ENCODE results near the gene RPL7A. TPM values are rescaled to one million over a fixed set of nuclear protein-coding genes. Genes with fewer than 3 reads are reported as not detected.

Gene RPL7A
- total RNA-seq, 1 donor from 2014 or later: 2,220 TPM

DNA sequence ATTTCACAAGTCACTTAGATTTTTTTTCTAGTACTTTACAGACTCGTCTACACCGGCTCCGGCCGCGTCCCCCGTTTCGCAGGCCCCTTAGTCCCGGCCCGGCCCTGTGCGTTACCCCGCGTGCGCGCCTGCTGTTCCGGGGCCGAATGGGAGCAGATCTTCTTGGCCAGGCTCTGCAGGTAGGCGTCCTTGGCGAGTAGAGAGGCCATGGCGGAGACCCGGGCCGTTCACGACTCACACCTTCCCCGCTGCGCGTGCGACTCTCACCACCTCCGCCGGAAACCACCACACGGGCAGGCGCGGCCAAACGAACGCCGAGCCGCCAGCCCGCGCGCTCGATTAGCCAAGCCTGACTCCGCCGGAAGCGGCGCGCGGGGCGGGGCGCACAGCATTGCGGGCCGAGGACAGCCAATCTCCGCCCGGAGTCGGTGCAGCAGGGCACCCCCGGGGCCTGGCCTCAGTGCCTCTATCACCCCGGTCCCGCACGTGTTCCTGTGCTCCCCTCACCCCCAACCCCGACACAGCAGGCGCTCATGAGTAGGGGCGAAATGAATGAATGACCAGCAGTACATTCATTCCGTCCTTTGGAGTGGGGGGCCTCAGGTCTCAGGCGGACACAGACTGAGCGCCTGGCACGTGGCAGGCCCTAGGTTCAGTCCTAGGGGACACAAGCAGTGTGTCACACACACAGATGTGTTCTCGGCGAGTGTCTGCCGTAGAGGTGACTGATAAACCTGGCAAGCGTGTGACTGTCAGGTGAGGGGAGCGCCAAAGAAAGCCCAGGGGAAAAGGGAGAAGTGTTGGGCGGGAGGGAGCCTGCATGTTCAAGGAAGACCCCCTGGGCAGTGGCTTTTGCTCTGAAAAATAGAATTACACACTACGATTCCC lies 11.8 kb upstream of the RPL7A start, which contains the start of gene SURF6:
TSS of gene SURF6 (minus strand) at position 265 of the 888 bp plus-strand sequence. CDS start at position 209, 56 bp downstream.
- Mint-ChIP-seq H3K4me3 (peak within 1 kb of the TSS; percentile 92), H3K27ac (peak within 1 kb of the TSS; percentile 93), H3K4me1 (peaks cover 6% of the 10 kb centered on the region), H3K27me3 (ENCODE audit: low read depth) (no peaks in the 10 kb centered on the region), H3K36me3 (peaks cover 17% of the 10 kb centered on the region), H3K9me3 (no peaks in the 10 kb centered on the region)
- DNase-seq (ENCODE audit: low spot score in 2 of 2, unreplicated experiment in 2 of 2): peak; percentile 75 to 87
- TF ChIP-seq, protein P1, sequence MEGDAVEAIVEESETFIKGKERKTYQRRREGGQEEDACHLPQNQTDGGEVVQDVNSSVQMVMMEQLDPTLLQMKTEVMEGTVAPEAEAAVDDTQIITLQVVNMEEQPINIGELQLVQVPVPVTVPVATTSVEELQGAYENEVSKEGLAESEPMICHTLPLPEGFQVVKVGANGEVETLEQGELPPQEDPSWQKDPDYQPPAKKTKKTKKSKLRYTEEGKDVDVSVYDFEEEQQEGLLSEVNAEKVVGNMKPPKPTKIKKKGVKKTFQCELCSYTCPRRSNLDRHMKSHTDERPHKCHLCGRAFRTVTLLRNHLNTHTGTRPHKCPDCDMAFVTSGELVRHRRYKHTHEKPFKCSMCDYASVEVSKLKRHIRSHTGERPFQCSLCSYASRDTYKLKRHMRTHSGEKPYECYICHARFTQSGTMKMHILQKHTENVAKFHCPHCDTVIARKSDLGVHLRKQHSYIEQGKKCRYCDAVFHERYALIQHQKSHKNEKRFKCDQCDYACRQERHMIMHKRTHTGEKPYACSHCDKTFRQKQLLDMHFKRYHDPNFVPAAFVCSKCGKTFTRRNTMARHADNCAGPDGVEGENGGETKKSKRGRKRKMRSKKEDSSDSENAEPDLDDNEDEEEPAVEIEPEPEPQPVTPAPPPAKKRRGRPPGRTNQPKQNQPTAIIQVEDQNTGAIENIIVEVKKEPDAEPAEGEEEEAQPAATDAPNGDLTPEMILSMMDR (IDR thresholded peaks at IDR 0.05; ENCODE audit: unreplicated experiment): no peak

DNA sequence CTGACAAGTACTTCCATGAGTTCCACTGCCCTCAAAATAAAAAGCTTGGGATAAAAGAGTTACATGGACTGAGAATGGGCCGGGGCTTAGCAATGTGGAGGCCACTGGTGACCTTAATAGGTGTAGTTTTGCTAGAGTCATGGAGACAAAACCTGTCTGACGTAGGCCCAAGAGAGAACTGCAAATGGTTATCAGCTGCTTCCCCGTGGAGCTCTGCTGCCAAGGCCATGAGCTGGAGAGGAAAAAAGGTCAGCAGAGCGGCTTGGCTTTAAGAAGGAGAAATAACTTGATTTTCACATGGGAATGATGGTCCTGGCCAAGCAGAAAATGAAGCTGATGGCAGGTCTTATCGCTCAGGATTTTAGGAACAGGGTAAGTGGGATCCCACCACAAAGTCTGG lies 8.4 kb upstream of the RPL7A start:
- Mint-ChIP-seq H3K4me3 (no peak overlapping the region), H3K27ac (no peak overlapping the region), H3K36me3 (peaks cover 9% of the 10 kb centered on the region), H3K4me1 (peaks cover 6% of the 10 kb centered on the region), H3K27me3 (ENCODE audit: low read depth) (no peaks in the 10 kb centered on the region), H3K9me3 (no peaks in the 10 kb centered on the region)
- no peak for DNase-seq (ENCODE audit: low spot score in 2 of 2, unreplicated experiment in 2 of 2)
- TF ChIP-seq, protein P1 (IDR thresholded peaks at IDR 0.05; ENCODE audit: unreplicated experiment): no peak

DNA sequence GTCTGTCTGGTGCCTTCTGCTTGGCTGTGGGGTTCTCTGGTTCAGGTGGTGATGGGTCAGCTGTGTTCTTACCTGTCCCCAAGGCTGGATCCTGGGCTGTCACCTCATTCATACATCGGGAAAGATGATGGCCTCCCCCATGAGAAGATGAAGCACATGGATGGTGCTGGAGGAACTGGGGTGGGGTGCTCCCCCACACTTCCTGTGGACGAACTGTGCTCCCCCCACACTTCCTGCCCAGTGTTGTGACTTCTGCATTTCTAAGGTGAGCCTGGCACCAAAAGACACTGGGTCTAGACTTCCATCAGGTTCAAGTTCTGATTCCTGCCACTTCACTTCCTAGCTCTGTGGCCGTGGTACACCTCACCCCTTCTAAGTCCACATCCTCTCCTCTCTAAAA lies 7.8 kb upstream of the RPL7A start:
- H3K27me3 Mint-ChIP-seq (ENCODE audit: low read depth): no peaks in the 10 kb centered on the region
- H3K27ac Mint-ChIP-seq: no peak overlapping the region
- no peak overlapping the region for H3K4me3 Mint-ChIP-seq
- no peak for DNase-seq (ENCODE audit: low spot score in 2 of 2, unreplicated experiment in 2 of 2)
- TF ChIP-seq, protein P1 (IDR thresholded peaks at IDR 0.05; ENCODE audit: unreplicated experiment): no peak
- H3K9me3 Mint-ChIP-seq: no peaks in the 10 kb centered on the region
- H3K4me1 Mint-ChIP-seq: peaks cover 2% of the 10 kb centered on the region
- H3K36me3 Mint-ChIP-seq: peaks cover 9% of the 10 kb centered on the region

DNA sequence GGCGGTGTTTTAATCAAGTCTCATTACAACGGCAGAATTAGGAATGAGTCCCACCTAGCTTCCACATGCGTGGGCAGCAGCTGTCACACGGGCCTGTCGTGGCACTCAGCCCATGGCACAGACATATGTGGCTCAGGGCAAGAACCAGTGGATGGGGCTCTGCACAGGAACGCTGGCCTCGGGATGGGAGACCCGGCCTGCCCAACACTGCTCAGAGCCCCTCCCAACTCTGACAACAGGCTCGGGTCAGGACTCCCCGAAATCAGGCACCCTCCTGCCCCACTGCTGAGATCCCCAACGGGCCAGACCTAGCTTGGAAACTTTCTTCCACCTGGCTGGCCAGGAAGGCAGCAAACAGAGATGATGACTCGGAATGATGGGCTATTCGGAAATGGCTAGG lies 7.1 kb upstream of the RPL7A start:
- Mint-ChIP-seq H3K4me1 (no peaks in the 10 kb centered on the region), H3K4me3 (no peak overlapping the region)
- TF ChIP-seq, protein P1 (IDR thresholded peaks at IDR 0.05; ENCODE audit: unreplicated experiment): no peak

DNA sequence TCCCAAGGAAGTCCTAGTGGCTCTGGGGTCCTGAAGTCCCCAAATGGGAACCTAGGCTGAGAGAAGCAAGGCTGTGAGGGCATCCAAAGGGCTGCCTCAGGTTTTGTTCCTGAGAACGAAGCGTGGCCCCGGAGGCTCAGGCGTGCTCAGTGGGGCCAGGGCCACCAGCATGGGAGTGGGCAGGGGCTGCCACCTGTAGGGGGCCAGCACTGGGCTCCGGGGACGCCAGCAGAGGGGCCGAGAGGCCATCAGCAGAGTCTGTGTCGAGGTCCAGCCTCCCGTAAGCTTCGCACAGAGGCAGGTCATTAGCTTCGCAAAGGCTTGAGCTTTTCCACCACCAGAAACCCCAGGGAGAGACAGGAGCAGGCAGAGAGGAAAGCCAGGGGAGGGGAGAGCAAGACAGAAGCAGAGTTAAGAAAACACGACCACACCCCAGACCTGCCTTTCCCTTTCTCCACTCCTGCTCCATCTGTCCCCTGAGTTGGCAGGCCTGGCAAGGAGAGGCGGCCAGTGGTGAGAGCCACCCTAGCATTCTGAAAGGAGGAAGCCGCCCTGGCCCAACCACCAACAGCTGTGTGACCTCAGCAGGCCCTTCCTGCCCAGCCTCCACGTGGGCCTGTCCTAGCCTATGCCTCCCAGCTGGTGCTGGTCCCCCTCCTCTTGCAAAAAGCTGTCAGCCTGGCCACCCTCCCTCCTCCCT lies 6.5 kb upstream of the RPL7A start:
- peaks cover 9% of the 10 kb centered on the region for H3K36me3 Mint-ChIP-seq
- H3K27me3 Mint-ChIP-seq (ENCODE audit: low read depth): no peaks in the 10 kb centered on the region
- no peak overlapping the region for H3K27ac Mint-ChIP-seq
- TF ChIP-seq, protein P1 (IDR thresholded peaks at IDR 0.05; ENCODE audit: unreplicated experiment): no peak
- H3K4me1 Mint-ChIP-seq: peaks cover 3% of the 10 kb centered on the region
- H3K9me3 Mint-ChIP-seq: no peaks in the 10 kb centered on the region
- DNase-seq (ENCODE audit: low spot score in 2 of 2, unreplicated experiment in 2 of 2): no peak
- no peak overlapping the region for H3K4me3 Mint-ChIP-seq

More for the DNA sequence above, 7.1 kb upstream of the RPL7A start:
- Mint-ChIP-seq H3K9me3 (no peaks in the 10 kb centered on the region), H3K36me3 (peaks cover 9% of the 10 kb centered on the region), H3K27ac (no peak overlapping the region), H3K27me3 (ENCODE audit: low read depth) (no peaks in the 10 kb centered on the region)
- no peak for DNase-seq (ENCODE audit: low spot score in 2 of 2, unreplicated experiment in 2 of 2)
